Measurements from ENCODE around the gene MS4A10.

GRCh38 chr11:60771146-60771545 is 14.0 kb upstream of the MS4A10 start:
- TF ChIP-seq CTCF (IDR thresholded peaks at IDR 0.05; ENCODE audit: low read depth, low read length) (no peak), POLR2A (IDR thresholded peaks at IDR 0.05; ENCODE audit: extremely low read depth, insufficient read length) (no peak)
